ENCODE data around the gene SDK1. TPM values are rescaled to one million over a fixed set of nuclear protein-coding genes. Genes with fewer than 3 reads are reported as not detected.

Gene SDK1
- total and polyA plus RNA-seq, 10 of the 15 experiments (the other 5 are each of a cell fraction or from before 2014, with no cell fraction given), result 0.14 to 0.33 TPM; not detected in 8

DNA sequence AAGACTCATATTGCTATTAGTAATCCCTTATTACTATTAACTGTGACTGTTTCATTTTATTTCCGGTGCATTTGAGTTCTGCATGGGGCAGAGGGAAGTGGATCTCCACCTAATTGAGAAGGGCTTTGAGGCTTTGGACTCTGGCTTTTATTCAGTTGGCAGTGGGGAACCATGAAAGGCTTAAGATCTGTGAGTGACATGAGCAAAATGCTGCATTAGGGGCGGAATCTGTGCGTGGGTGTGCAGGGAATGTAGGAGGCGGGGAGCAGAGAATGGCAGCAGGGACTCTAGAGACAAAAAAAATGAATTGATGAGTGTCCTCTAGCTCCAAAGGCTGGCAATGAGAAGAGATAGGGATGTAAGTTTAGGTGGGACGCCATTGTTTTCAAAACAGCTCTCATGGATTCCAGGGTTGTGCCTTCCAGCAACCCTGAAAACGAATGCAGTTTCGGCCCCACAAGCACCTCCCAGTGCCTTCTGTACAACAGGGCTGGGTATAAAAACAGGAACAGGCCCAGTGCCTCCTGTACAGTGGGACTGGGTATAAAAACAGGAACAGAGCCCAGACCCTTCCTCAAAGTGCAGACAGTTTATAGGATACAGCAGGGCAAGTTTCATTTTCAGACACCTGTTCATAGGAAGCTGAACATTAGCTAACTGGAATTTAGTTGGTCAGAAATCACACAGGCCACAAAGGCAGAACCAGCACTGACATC, 717.7 kb downstream of the SDK1 start:
- ChIA-PET POLR2A (no interaction called here), RAD21 (ENCODE audit: unreplicated experiment) (no interaction called here), SMC1A (ENCODE audit: uncharacterized antibody, unreplicated experiment) (no interaction called here), CTCF (no interaction called here)
- no peaks in the 10 kb centered on the region for H3K36me3 ChIP-seq (ENCODE audit: control insufficient read depth in 2 of 2, insufficient read depth in 2 of 2, low read length in 1 of 2)
- in situ Hi-C loops (cut with MboI) (no loop called here), intact Hi-C loops (cut with micrococcal nuclease; ENCODE audit: unreplicated experiment) (no loop called here)
- H3K9ac ChIP-seq (ENCODE audit: control insufficient read depth, insufficient read depth, low read length), result no peak overlapping the region
- FAIRE-seq, result no peak
- H3K27me3 ChIP-seq (replicated peaks in 1 of 2; ENCODE audit: control insufficient read depth in 2 of 2, insufficient read depth in 2 of 2, low read length in 1 of 2), result no peaks in the 10 kb centered on the region
- WGBS (ENCODE audit: insufficient coverage, insufficient replicate concordance, low lambda C conversion rate, missing lambda C conversion rate), result 24% methylated on average over 7 of the region's 7 CpGs
- no peaks in the 10 kb centered on the region for H3K4me1 ChIP-seq (ENCODE audit: control insufficient read depth, insufficient read depth, low read length)
- BruUV-seq (replicated peaks), result no TSS peak
- H3K4me2 ChIP-seq (ENCODE audit: control insufficient read depth, insufficient read depth), result no peak overlapping the region
- no peak overlapping the region for H2AFZ ChIP-seq (ENCODE audit: control insufficient read depth, low read depth, low read length)
- no peaks in the 10 kb centered on the region; the same call in 1 of the 3 replicates for H3K9me3 ChIP-seq (replicated peaks; ENCODE audit: control insufficient read depth, insufficient read depth, low read length)
- ATAC-seq, result no peak
- H3K27ac ChIP-seq (ENCODE audit: control insufficient read depth, insufficient read depth), result no peak overlapping the region
- no peak overlapping the region for H3K4me3 ChIP-seq
- no peaks in the 10 kb centered on the region for H4K20me1 ChIP-seq (ENCODE audit: control insufficient read depth, insufficient read depth)
- no peaks in the 10 kb centered on the region for H3K79me2 ChIP-seq (ENCODE audit: control insufficient read depth, insufficient read depth, low read length)
- DNase-seq (ENCODE audit: low read depth, low spot score), result no peak
- TF ChIP-seq, protein P1, sequence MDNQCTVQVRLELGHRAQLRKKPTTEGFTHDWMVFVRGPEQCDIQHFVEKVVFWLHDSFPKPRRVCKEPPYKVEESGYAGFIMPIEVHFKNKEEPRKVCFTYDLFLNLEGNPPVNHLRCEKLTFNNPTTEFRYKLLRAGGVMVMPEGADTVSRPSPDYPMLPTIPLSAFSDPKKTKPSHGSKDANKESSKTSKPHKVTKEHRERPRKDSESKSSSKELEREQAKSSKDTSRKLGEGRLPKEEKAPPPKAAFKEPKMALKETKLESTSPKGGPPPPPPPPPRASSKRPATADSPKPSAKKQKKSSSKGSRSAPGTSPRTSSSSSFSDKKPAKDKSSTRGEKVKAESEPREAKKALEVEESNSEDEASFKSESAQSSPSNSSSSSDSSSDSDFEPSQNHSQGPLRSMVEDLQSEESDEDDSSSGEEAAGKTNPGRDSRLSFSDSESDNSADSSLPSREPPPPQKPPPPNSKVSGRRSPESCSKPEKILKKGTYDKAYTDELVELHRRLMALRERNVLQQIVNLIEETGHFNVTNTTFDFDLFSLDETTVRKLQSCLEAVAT (IDR thresholded peaks at IDR 0.05), result no peak
- TF ChIP-seq, protein P2, sequence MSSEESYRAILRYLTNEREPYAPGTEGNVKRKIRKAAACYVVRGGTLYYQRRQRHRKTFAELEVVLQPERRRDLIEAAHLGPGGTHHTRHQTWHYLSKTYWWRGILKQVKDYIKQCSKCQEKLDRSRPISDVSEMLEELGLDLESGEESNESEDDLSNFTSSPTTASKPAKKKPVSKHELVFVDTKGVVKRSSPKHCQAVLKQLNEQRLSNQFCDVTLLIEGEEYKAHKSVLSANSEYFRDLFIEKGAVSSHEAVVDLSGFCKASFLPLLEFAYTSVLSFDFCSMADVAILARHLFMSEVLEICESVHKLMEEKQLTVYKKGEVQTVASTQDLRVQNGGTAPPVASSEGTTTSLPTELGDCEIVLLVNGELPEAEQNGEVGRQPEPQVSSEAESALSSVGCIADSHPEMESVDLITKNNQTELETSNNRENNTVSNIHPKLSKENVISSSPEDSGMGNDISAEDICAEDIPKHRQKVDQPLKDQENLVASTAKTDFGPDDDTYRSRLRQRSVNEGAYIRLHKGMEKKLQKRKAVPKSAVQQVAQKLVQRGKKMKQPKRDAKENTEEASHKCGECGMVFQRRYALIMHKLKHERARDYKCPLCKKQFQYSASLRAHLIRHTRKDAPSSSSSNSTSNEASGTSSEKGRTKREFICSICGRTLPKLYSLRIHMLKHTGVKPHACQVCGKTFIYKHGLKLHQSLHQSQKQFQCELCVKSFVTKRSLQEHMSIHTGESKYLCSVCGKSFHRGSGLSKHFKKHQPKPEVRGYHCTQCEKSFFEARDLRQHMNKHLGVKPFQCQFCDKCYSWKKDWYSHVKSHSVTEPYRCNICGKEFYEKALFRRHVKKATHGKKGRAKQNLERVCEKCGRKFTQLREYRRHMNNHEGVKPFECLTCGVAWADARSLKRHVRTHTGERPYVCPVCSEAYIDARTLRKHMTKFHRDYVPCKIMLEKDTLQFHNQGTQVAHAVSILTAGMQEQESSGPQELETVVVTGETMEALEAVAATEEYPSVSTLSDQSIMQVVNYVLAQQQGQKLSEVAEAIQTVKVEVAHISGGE (CRISPR knock-in tag; IDR thresholded peaks at IDR 0.05), result no peak
- TF ChIP-seq, protein P3, sequence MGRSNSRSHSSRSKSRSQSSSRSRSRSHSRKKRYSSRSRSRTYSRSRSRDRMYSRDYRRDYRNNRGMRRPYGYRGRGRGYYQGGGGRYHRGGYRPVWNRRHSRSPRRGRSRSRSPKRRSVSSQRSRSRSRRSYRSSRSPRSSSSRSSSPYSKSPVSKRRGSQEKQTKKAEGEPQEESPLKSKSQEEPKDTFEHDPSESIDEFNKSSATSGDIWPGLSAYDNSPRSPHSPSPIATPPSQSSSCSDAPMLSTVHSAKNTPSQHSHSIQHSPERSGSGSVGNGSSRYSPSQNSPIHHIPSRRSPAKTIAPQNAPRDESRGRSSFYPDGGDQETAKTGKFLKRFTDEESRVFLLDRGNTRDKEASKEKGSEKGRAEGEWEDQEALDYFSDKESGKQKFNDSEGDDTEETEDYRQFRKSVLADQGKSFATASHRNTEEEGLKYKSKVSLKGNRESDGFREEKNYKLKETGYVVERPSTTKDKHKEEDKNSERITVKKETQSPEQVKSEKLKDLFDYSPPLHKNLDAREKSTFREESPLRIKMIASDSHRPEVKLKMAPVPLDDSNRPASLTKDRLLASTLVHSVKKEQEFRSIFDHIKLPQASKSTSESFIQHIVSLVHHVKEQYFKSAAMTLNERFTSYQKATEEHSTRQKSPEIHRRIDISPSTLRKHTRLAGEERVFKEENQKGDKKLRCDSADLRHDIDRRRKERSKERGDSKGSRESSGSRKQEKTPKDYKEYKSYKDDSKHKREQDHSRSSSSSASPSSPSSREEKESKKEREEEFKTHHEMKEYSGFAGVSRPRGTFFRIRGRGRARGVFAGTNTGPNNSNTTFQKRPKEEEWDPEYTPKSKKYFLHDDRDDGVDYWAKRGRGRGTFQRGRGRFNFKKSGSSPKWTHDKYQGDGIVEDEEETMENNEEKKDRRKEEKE (IDR thresholded peaks at IDR 0.05), result no peak
- TF ChIP-seq PML (IDR thresholded peaks at IDR 0.05; ENCODE audit: low read length) (no peak), ZBED1 (IDR thresholded peaks at IDR 0.05; ENCODE audit: borderline replicate concordance) (no peak), EGR1 (IDR thresholded peaks at IDR 0.05; ENCODE audit: borderline replicate concordance in 1 of 2, low read depth in 2 of 2, low read length in 2 of 2) (no peak), ZNF384 (IDR thresholded peaks at IDR 0.05; ENCODE audit: borderline replicate concordance, low read depth, low read length) (no peak), KLF5 (IDR thresholded peaks at IDR 0.05; ENCODE audit: partially characterized antibody) (no peak), RAD51 (IDR thresholded peaks at IDR 0.05) (no peak), SIN3A (IDR thresholded peaks at IDR 0.05; ENCODE audit: low read depth, low read length) (no peak)

Measured in GM12878 (cell line).